HG02623 (cell line): Measurements from ENCODE around the gene SMARCA4.
"Not testable (repeated sequence)": the region's sequence is repeated elsewhere in the genome, so short reads cannot be mapped to it uniquely, and the experiment has no call there.

Source experiments
- ATAC-seq: cut with Tn5 transposase; IDR thresholded peaks from one replicate; pipeline ENCODE4 v1.9.1; 2021; ENCODE audit warnings: moderate library complexity; ENCODE audit not compliant: unreplicated experiment

Gene SMARCA4

DNA sequence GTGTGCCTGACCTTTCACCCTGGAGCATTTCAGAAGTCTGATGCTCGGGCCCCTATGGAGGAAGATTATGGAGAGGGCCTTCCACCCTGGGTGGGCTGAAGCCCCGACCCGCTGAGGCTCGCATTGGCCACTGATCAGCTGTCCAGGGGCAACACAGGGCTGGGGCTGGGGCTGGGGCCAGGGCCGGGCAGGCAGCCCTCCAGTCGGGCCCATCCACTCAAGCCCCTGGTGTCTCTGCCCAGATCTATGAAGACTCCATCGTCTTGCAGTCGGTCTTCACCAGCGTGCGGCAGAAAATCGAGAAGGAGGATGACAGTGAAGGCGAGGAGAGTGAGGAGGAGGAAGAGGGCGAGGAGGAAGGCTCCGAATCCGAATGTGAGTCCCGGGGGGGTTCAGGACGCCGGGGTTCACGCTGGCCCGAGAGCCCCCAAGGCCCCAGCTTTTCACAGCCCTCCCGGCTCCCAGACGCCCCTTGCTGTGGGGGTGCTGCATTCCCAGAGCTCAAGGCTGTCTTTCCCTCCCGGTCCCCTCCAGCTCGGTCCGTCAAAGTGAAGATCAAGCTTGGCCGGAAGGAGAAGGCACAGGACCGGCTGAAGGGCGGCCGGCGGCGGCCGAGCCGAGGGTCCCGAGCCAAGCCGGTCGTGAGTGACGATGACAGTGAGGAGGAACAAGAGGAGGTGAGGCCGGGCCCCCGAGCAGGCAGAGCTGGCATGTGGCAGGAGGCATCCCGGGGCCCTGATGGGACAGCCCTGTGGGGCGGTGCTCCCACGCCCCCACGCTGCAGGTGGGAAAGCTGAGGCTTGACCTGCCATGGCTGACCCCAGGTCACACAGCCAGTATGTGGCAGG, 98.9 kb downstream of the SMARCA4 start:
- no peak for ATAC-seq

DNA sequence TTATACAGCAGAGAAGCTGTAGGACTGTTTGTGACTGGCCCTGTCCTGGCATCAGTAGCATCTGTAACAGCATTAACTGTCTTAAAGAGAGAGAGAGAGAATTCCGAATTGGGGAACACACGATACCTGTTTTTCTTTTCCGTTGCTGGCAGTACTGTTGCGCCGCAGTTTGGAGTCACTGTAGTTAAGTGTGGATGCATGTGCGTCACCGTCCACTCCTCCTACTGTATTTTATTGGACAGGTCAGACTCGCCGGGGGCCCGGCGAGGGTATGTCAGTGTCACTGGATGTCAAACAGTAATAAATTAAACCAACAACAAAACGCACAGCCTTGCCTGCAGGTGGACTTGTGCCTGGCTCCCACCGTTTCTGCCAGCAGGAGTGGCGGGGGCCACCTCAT, 101.1 kb downstream of the SMARCA4 start:
- ATAC-seq, result no peak

DNA sequence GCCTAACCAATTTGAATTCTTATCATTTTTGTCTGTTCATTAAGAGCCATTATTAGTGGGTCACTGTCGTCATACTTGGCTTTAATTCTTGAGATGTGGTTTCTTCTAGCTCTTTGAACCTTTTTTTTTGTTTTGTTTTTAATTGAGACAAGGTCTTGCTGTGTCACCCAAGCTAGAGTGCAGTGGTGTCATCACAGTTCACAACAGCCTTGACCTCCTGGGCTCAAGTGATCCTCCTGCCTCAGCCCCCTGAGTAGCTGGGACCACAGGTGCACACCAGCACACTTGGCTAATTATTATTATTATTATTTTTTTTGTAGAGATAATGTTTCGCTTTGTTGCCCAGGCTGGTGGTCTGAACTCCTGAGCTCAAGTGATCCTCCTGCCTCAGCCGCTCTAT, 102.6 kb downstream of the SMARCA4 start:
- ATAC-seq, result no peak

DNA sequence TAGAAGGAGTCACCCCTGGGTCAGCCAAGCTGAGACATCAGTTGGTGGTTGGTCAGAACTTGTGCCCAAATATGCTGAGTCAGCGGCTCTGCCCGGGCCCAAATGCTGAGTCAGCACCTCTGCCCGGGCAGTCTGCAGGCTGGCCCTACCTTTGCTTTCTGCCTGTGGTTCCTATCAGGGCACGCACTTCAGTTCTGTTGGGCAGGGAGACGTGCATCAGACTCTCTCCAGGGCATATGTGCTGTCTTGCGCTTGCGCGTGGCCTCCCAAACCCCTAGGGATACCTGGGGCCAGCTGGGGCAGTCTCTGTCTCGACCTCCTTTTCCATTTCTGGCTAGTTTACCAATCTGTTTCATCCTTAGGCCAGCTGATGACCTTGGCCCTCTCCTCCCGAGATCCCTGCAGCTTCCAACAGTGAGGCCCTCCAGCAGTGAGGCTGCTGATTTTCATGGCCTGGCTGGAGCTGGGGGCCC, 104.0 kb downstream of the SMARCA4 start:
- no peak for ATAC-seq

DNA sequence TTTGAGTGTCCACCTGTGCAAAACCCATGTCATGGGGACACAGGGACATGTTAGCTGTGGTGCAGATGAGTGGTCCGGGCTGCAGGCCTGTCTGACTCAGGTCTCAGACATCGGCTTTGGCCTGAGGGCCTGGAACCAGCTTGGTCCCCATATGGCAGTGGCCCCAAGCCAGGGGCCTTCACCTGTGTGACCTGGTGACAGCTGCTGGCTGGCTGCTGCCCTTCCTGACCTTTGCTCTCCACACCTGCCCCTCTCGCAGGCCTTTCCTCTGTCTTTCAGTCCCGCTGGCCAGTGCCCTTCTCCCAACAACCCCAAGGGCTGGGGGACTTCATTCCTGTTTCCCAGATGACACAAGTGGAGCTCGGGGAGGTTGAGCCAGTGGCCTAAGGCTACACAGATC, 105.5 kb downstream of the SMARCA4 start:
- ATAC-seq, result no peak

DNA sequence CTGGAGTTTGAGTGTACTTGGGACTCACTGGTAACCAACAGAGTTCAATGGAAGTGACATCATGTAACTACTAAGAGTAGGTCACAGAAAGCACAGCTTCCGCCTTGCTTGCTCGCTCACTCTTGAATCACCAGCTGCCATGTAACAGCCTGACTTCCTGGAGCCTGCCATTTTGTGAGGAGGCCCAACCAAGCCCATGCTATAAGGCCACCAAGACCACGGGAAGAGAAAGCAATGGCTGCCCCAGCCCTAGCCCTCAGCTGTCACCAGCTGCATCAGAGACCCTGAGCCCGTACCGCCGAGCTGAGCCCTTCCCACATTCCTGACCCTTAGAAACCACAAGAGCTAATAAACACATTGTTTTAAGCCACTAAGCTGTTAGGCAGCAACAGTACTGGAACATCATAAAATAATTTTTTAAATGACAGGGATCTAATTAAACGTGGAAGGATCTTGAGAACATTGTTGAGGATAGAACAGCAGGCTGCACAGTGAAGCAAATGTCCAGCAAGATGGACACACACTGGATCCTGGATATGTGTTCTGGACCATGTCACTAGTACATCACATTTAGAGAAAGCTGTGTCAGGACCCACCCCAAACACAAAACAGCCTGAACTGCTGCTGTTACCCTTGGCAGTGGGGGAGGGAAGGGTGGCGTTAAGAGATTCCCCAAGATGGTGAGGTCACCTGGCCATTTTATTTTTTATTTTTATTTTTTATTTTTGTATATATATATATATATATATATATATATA, 106.7 kb downstream of the SMARCA4 start:
- no peak for ATAC-seq

DNA sequence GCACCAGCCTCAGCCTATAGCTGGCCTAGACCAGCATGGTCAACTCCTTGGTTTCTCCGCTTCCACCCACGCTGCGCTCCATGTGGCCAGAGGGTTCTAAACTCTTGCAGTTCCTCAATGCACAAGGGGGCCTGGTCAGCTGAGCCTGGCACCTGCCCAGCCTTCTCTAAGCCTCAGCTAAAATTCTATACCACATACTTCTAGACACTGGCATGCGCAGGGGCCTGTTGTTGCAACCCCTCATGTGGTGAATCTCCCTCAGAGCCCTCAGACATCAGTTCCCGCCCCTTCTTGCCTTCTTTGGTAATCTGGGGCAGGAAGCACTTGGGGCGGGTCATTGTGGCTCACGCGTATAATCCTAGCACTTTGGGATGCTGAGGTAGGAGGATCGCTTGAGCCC, 108.7 kb downstream of the SMARCA4 start:
- ATAC-seq, result no peak

DNA sequence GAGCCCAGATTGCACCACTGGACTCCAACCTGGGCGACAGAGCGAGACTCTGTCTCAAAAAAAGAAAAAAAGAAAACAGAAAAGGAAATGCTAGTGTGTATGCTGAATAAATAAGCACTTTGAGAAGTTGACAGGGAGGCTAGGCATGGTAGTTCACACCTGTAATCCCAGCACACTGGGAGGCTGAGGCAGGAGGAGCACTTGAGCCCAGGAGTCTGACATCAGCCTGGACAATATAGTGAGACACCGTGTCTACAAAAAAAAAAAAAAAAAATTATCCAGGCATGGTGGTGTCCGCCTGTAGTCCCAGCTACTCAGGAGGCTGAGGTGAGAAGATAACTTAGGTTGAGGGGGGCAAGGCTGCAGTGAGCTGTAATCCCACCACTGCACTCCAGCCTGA, 109.3 kb downstream of the SMARCA4 start:
- no peak for ATAC-seq

DNA sequence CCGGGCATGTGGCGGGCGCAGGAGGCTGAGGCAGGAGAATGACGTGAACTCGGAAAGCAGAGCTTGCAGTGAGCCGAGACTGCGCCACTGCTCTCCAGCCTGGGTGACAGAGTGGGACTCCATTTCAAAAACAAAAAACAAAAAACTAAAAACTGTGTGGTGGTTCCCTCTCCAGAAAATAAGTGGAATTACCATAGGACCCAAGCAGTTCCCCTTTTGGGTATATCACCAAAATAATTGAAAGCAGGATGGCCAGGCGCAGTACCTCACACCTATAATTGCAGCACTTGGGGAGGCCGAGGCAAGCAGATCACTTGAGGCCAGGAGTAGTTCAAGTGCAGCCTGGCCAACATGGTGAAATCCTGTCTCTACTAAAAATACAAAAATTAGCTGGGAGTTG, 112.7 kb downstream of the SMARCA4 start:
- ATAC-seq, result no peak

DNA sequence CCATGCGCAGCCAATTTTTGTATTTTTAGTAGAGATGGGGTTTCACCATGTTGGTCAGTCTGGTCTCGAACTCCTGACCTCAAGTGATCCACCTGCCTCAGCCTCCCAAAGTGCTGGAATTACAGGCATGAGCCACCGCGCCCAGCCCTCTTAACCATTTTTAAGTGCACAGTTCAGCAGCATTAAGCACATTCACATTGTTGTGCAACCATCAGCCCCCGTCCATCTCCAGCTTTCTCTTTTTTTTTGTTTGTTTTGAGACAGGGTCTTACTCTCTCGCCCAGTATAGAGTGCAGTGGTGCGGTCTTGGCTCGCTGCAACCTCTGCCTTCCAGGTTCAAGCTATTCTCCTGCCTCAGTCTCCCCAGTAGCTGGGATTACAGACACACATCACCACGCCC, 116.0 kb downstream of the SMARCA4 start:
- ATAC-seq, result not testable (repeated sequence)

DNA sequence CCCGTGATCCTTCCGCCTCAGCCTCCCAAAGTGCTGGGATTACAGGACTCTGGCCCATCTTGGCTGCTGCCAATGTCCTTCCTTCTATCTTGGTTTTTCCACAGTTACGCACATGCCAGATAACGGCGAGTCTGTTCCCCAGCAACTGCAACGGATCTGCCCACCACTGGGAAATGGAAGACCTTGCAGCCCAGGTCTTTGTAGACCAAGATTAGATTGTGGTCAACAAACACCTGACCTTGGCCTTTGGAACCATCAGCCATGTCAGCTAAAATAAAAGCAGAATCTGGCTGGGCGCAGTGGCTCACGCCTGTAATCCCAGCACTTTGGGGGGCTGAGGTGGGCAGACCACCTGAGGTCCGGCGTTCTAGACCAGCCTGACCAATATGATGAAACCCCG, 118.1 kb downstream of the SMARCA4 start:
- no peak for ATAC-seq

DNA sequence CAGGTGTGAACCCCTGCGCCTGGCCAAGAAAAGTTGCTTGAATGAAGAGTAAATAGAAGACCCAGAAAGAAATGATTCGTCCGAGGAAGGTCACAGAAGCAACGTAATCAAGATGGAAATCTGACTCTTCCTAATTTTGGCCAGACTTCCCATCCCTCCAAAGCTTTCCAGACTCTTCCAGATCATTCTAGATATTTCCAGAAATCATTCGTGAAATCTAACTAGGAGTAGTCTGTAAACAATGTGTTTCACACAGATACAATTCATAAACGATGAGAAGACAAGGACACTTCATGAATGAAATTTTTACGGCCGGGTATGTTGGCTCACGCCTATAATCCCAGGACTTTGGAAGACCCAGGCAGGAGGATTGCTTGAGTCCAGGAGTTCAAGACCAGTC, 119.2 kb downstream of the SMARCA4 start:
- ATAC-seq, result no peak

DNA sequence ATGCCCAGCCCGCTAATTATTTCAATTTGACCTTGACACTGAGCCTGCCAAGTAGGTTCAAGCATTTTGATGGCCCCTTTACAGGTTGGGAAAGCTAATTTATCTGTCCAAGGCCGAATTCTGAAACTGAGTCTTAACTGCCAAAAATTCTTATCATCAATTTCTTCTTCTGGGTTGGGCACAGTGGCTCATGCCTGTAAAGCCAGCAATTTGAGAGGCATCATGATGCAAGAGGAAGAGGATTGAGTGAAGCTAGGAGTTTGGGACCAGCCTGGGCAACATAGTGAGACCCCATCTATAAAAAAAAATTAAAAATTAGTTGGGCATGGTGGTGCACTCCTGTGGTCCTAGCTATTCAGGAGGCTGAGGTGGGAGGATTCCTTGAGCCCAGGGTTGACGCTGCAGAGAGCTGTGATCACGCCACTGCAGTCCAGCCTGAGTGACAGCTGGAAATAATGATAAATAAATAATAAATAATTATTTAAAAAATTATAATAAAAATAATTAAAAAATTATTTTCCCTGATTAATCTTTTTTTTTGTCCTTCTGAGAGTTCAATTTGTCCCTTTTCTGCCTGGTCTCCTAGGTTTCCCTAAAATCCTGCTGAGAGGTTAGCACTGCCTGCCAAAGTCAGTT, 127.2 kb downstream of the SMARCA4 start:
- ATAC-seq, result no peak

DNA sequence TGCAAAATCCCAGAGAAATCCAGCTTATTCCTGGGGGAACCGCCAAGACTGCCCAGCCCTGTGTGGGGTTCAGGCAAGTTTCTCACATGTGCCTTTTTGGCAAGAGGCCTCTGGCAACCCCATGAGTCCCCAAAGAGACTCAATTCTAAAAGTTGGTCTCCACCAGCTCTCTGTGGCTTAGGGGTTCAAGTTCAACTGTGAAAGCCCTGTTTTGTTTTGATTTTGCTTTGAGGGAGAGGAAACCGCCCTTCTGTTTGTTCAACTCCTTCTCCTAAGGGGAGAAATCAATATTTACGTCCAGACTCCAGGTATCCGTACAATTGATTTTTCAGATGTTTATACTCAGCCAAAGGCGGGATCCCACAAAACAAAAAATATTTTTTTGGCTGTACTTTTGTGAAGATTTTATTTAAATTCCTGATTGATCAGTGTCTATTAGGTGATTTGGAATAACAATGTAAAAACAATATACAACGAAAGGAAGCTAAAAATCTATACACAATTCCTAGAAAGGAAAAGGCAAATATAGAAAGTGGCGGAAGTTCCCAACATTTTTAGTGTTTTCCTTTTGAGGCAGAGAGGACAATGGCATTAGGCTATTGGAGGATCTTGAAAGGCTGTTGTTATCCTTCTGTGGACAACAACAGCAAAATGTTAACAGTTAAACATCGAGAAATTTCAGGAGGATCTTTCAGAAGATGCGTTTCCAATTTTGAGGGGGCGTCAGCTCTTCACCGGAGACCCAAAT, 127.8 kb downstream of the SMARCA4 start:
- no peak for ATAC-seq

DNA sequence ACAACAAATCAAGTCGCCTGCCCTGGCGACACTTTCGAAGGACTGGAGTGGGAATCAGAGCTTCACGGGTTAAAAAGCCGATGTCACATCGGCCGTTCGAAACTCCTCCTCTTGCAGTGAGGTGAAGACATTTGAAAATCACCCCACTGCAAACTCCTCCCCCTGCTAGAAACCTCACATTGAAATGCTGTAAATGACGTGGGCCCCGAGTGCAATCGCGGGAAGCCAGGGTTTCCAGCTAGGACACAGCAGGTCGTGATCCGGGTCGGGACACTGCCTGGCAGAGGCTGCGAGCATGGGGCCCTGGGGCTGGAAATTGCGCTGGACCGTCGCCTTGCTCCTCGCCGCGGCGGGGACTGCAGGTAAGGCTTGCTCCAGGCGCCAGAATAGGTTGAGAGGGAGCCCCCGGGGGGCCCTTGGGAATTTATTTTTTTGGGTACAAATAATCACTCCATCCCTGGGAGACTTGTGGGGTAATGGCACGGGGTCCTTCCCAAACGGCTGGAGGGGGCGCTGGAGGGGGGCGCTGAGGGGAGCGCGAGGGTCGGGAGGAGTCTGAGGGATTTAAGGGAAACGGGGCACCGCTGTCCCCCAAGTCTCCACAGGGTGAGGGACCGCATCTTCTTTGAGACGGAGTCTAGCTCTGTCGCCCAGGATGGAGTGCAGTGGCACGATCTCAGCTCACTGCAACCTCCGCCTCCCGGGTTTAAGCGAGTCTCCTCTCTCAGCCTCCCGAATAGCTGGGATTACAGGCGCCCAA, 128.6 kb downstream of the SMARCA4 start, which contains the start of gene LDLR:
Gene LDLR (plus strand): TSS at position 210 of the 760 bp plus-strand sequence. CDS start 86 bp downstream, at position 296.
- no peak for ATAC-seq

DNA sequence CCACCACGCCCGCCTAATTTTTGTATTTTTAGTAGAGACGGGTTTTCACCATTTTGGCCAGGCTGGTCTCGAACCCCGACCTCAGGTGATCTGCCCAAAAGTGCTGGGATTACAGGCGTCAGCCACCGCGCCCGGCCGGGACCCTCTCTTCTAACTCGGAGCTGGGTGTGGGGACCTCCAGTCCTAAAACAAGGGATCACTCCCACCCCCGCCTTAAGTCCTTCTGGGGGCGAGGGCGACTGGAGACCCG, 129.1 kb downstream of the SMARCA4 start:
- peak; percentile 11 for ATAC-seq

DNA sequence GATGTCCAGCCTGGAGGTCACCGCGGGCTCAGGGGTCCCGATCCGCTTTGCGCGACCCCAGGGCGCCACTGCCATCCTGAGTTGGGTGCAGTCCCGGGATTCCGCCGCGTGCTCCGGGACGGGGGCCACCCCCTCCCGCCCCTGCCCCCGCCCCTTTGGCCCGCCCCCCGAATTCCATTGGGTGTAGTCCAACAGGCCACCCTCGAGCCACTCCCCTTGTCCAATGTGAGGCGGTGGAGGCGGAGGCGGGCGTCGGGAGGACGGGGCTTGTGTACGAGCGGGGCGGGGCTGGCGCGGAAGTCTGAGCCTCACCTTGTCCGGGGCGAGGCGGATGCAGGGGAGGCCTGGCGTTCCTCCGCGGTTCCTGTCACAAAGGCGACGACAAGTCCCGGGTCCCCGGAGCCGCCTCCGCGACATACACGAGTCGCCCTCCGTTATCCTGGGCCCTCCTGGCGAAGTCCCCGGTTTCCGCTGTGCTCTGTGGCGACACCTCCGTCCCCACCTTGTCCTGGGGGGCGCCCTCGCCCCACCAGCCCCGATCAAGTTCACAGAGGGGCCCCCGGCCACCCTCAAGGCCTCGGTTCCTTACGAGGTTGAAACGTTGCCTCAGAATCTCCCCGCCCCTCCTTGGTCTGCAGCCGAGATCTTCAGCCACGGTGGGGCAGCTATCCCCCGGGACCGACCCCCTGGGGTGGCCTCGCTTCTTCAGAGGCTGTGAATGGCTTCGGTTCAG, 129.6 kb downstream of the SMARCA4 start:
- peak; percentile 66 for ATAC-seq

DNA sequence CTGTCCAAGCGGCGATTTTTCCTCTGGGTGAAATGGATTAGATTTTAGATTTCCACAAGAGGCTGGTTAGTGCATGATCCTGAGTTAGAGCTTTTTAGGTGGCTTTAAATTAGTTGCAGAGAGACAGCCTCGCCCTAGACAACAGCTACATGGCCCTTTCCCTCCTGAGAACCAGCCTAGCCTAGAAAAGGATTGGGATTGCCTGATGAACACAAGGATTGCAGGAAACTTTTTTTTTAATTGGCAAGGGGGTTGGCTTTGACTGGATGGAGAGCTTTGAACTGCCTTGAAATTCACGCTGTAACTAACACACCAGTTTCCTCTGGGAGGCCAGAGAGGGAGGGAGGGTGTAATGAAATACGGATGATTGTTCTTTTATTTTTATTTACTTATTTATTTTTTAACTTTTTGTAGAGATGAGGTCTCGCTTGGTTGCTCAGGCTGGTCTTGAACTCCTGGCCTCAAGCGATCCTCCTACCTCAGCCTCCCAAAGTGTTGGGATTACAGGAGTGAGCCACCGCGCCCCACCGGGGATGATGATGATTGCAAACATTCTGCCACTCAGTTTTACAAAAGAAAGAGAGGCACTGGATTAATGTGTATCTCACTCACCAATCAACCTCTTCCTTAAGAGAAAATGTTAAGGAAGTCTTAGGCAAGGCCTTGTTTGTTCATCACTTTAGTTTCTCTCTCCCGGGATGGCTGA, 130.3 kb downstream of the SMARCA4 start:
- ATAC-seq, result no peak

DNA sequence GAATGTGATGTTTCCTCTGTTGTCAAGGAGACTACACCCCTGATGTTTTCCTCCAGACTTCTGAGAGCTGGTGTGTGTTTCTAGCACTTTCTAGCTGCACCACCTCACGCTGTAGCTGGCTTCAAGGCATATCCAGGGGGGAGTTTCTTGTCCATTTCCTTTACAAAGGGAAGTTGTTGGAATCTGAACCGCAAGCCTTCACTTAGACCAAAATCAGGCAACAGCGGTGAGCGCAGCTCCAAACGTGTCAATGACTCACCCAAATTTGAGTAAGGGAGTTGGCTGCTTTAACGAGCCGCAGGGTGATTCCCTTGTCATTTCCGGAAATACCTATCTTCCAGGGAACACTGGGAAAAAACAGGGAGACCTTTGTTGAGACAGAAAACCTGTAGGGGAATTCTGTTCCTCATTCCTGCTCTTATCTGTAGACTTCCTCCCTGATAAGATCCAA, 130.9 kb downstream of the SMARCA4 start:
- ATAC-seq, result no peak
